HG03354 (cell line): ENCODE measurements around the gene SCUBE2.
"Not testable (repeated sequence)": the region's sequence is repeated elsewhere in the genome, so short reads cannot be mapped to it uniquely, and the experiment has no call there.

Source experiments
- ATAC-seq: cut with Tn5 transposase; IDR thresholded peaks from one replicate; pipeline ENCODE4 v1.9.1; 2021; ENCODE audit warnings: mild to moderate bottlenecking; ENCODE audit not compliant: unreplicated experiment, poor library complexity, severe bottlenecking

SCUBE2 gene

GRCh38 chr11:9017773-9018172 is 73.6 kb downstream of the SCUBE2 start:
- ATAC-seq: peak; percentile 48

- peak; percentile 17 for ATAC-seq
Observed at GRCh38 chr11:9016916-9017642, 74.3 kb downstream of the SCUBE2 start.

GRCh38 chr11:9015677-9016076 is 75.7 kb downstream of the SCUBE2 start:
- peak; percentile 78 for ATAC-seq

- ATAC-seq: no peak
Observed at GRCh38 chr11:9014826-9015225, 76.6 kb downstream of the SCUBE2 start.

- ATAC-seq: no peak
Observed at GRCh38 chr11:9013373-9013772, 78.0 kb downstream of the SCUBE2 start.

GRCh38 chr11:9009538-9009937 is 81.9 kb downstream of the SCUBE2 start:
- ATAC-seq: not testable (repeated sequence)

- no peak for ATAC-seq
Observed at GRCh38 chr11:9008661-9009060, 82.7 kb downstream of the SCUBE2 start.

GRCh38 chr11:9008011-9008550 is 83.3 kb downstream of the SCUBE2 start:
- ATAC-seq: no peak

- ATAC-seq: no peak
Observed at GRCh38 chr11:9005087-9005486, 86.3 kb downstream of the SCUBE2 start.

GRCh38 chr11:9004183-9004926 is 87.0 kb downstream of the SCUBE2 start:
- ATAC-seq: no peak

GRCh38 chr11:9003573-9004182 is 87.7 kb downstream of the SCUBE2 start, which contains the start of gene NRIP3:
TSS of gene NRIP3 (minus strand) at chr11:9004001. CDS start at chr11:9003935, 66 bp downstream.
- peak; percentile 75 for ATAC-seq

GRCh38 chr11:9002920-9003572 is 88.4 kb downstream of the SCUBE2 start:
- no peak for ATAC-seq

- no peak for ATAC-seq
Observed at GRCh38 chr11:9001736-9002135, 89.7 kb downstream of the SCUBE2 start.

GRCh38 chr11:8998017-8998416 is 93.4 kb downstream of the SCUBE2 start:
- ATAC-seq: no peak

- ATAC-seq: no peak
Observed at GRCh38 chr11:8997451-8997850, 93.9 kb downstream of the SCUBE2 start.

GRCh38 chr11:8989453-8989852 is 101.9 kb downstream of the SCUBE2 start:
- no peak for ATAC-seq

GRCh38 chr11:8988329-8989234 is 102.8 kb downstream of the SCUBE2 start:
- ATAC-seq: no peak

- ATAC-seq: no peak
Observed at GRCh38 chr11:8987446-8987845, 104.0 kb downstream of the SCUBE2 start.

GRCh38 chr11:8986772-8987171 is 104.6 kb downstream of the SCUBE2 start:
- not testable (repeated sequence) for ATAC-seq
